Omental fat pad (tissue), 4 donors: ENCODE results near the gene PRCP. TPM values are rescaled to one million over a fixed set of nuclear protein-coding genes. Genes with fewer than 3 reads are reported as not detected.
A peak's percentile ranks its signal among the peaks of the same experiment; 100 is the strongest.
"Not testable (repeated sequence)": the region's sequence is repeated elsewhere in the genome, so short reads cannot be mapped to it uniquely, and the experiment has no call there.

Experiments used
- ATAC-seq: fragments of 150-250 bp; one replicate; pipeline ENCODE4 v1.9.1; 2016; ENCODE audit warnings: mild to moderate bottlenecking, moderate library complexity; ENCODE audit not compliant: low FRiP score
- DNase-seq: peaks from one replicate; pipeline ENCODE4 v3.0.0-alpha.2; 2019; ENCODE audit warnings: low spot score
- CTCF ChIP-seq, 3 donors: fragments of 450-650 bp; IDR thresholded peaks; one replicate each; pipeline ENCODE4 v1.5.1; 2016 to 2017; ENCODE audit warnings: antibody characterized with exemption in 3 of 3, mild to moderate bottlenecking in 3 of 3, moderate library complexity in 2 of 3
- total RNA-seq, 4 donors: library from RNA; depleted of rRNA; stranded (reverse); fragments of >200 nt; gene quantifications; one replicate each; pipeline ENCODE4 v1.1.0, GENCODE V29; 2016

PRCP gene
- total RNA-seq, 4 donors from 2014 or later, result 59.6 to 82.4 (median 68.8) TPM

DNA sequence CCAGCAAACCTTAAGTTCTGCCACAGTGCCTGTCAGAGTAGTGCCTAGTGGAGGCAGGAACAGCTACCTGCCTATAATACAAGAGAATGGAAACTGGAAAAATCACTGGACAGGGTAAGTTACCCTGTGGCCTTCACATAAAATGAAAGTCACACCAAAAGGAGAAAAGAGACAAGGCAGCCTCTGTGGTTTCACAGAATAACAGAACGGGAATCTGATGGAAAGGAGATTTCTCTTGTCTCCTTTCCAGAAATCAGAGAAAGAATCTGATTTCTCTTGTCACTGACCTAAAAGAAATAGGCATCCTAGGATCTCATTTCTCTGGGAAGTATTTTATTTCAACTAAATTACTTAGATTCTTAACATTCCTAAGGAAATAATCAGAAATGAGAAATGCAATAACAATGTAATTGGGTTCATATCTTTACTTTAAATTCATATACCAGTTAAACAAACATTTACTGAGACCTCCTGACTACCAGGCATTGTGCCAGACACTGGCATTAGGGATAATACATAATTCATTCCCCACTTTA, 41.6 kb downstream of the PRCP start:
- TF ChIP-seq CTCF (IDR thresholded peaks at IDR 0.05), result no peak
- no peak for DNase-seq
- ATAC-seq, result peak; percentile 44

DNA sequence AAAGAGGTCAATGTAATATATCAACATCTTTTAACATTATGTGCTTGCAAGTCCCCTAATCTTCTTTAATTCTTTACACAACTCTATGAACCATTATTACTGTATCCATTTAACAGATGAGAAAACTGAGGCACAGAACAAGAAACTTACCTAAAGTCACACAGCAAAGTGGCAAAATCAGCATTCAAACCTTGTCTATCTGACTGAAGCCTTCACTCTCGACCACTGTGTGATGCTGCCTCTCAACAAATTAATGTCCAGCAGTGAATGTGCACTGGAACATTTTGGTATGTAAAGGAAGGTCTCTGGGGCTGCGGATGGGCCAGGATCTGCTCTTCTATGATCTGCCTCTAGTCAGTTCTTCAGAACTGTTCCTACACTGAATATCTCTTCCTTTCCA, 42.1 kb downstream of the PRCP start:
- DNase-seq (no peak), ATAC-seq (peak; percentile 10)
- TF ChIP-seq CTCF (IDR thresholded peaks at IDR 0.05), result no peak

- no peak for TF ChIP-seq CTCF (IDR thresholded peaks at IDR 0.05)
- DNase-seq, result no peak
- ATAC-seq, result no peak
These were observed 43.1 kb downstream of the PRCP start for GRCh38 chr11:82857145-82857544.

DNA sequence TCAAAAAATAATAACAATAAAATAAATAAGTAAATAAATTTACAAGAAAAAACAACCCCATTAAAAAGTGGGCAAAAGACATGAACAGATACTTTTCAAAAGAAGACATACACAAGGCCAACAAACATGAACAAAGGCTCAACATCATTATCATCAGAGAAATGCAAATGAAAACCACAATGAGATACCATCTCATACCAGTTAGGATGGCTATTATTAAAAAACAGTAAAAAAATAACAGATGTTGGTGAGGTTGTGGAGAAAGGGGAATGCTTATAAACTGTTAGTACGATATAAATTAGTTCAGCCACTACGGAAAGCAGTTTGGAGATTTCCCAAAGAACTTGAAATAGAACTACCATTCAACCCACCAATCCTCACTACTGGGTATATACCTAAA, 44.6 kb downstream of the PRCP start:
- DNase-seq, result no peak
- no peak for ATAC-seq
- TF ChIP-seq CTCF (IDR thresholded peaks at IDR 0.05), result no peak

GRCh38 chr11:82854916-82855315, 45.3 kb downstream of the PRCP start:
- not testable (repeated sequence) for DNase-seq

GRCh38 chr11:82854242-82854641, 46.0 kb downstream of the PRCP start:
- no peak for DNase-seq
- ATAC-seq, result no peak
- no peak for TF ChIP-seq CTCF (IDR thresholded peaks at IDR 0.05)

More at GRCh38 chr11:82854916-82855315, 45.3 kb downstream of the PRCP start:
- not testable (repeated sequence) for ATAC-seq

- TF ChIP-seq CTCF (IDR thresholded peaks at IDR 0.05), result no peak
- no peak for DNase-seq
- no peak for ATAC-seq
These were observed 51.4 kb downstream of the PRCP start for GRCh38 chr11:82848829-82849228.
